SIG-M5 treated with dmso at 0.1 percent for 504 hours (cell line): ENCODE results near the gene MYH11.
"Not testable (repeated sequence)": the region's sequence is repeated elsewhere in the genome, so short reads cannot be mapped to it uniquely, and the experiment has no call there.

Experiments
- DNase-seq: peaks from one replicate; lab custom pipeline; 2025; ENCODE audit not compliant: unreplicated experiment; lab: John Stamatoyannopoulos, UW

Gene MYH11

DNA sequence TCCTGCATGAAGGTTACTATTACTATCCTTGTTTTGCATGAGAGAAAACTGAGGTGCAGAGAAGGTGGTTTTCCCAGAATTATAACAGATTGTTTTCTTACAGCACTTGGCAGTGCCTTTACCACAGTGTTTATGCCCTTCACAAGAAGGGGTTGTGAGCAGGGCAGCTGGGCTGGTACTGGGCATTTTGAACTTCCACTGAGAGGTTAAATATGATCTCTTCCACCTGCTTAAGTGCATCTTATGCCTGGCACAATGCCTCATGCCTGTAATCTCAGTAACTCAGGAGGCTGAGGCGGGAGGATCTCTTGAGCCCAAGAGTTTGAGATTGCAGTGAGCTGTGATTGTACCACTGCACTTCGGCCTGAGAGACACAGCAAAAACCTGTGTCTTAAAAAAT is 170.5 kb downstream of the MYH11 start:
- no peak for DNase-seq

DNA sequence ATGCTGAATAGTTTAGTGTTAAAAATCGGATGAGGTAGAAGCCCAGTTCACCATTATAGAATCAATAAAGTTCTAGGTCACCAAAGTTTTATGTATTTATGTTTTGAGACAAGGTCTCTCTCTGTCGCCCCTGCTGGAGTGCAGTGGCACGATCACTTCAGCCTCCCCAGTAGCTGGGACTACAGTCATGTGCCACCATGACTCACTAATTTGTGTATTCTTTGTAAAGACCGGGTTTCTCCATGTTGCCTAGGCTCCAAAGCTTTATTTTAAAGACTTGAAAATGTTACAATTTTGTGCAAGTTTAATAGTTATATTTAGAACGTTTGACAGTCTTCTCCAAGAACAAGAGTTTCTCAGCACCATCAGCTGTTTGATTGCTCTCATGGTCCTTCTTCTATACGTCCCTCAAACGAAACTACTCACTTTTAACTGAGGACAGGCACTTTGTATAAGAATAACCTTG is 174.7 kb downstream of the MYH11 start:
- DNase-seq = peak; percentile 66

DNA sequence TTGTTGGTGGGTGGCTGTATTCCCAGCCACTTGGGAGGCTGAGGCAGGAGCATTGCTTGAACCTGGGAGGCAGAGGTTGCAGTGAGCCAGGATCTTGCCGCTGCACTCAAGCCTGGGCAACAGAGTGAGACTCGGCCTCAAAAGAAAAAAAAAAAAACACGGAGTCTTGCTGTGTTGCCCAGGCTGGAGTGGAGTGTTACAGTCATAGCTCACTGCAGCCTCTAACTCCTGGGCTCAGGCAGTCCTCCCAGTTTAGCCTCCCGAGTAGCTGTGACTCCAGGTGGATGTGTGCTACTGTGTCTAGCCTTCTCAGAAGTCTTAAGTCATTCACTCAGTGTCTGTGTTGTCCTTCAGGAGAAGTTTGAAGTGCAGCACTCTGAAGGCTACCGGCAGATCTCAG is 179.4 kb downstream of the MYH11 start:
- DNase-seq = no peak

DNA sequence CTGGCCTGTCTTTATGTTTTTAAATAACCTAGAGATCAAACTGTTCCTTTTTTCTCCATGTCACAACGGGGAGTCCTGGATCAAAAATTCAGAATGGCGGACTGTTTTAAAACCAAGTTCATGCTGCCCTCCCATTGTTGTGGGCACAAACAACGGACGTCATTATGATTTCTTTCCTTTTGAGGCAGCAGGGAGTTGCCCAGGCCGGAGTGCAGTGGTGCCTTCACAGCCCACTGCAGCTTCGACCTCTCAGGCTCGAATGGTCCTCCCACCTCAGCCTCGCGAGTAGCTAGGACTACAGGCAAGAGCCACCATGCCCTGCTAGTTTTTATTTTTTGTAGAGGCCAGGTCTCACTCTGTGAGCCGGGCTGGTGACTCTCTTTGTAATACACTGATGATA is 180.3 kb downstream of the MYH11 start:
- DNase-seq = no peak

DNA sequence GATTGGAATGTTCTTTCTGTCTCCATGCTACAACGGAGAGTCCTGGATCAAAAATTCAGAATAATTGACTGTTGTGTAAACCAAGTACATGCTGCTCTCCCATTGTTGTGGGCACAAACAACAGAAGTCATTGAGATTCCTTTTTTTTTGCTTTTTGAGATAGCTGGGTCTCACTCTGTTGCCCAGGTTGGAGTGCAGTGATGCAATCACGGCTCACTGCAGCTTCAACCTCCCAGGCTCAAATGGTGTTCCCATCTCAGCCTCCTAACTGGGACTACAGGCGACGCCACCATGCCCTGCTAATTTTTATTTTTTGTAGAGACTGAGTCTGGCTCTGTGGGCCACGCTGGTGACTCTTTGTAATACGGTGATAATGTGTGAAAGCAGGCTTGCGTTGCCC is 182.3 kb downstream of the MYH11 start:
- no peak for DNase-seq

DNA sequence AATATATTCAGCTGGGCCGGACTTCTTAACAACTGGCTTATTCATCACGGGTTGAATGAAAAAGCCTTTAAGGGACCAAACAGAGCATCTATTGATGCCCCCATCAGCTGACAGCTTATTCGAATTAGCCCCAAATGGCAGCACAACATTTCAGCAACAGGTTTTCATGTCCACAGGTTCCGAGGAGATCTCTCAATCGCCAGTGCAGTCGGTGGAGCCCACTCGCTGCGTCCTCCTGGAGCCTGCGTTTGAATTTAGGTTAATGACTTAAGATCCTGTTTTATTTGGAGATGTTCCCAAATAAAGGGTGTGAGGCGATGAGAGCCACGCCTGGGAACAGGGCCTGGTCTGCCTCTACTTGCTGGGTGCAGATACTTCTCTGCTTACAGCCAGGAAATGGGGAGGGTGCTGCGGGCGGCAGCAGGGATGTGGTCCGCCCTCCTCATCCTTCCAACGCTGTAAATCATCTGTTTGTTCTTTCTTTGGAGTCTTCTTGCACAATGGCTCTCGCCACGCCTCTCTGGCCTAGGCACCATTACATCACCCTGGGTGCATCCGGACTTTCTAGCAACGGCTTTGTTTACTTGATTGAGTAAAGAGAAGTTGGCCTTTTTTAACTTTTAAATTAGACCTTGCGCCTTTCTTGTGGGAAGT is 184.2 kb downstream of the MYH11 start:
- DNase-seq = peak; percentile 98

DNA sequence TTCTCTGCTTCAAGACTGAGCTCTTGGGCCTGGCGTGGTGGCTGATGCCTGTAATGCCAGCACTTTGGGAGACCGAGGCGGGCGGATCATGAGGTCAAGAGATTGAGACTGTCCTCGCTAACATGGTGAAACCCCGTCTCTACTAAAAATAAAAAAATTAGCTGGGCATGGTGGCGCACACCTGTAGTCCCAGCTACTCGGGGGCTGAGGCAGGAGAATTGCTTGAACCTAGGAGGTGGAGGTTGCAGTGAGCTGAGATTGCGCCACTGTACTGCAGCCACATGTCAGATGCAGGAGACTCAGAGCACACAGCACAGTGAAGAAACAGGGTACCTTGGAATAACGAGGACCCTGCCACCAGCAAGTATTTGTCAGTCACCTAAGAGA is 184.7 kb downstream of the MYH11 start:
- not testable (repeated sequence) for DNase-seq

DNA sequence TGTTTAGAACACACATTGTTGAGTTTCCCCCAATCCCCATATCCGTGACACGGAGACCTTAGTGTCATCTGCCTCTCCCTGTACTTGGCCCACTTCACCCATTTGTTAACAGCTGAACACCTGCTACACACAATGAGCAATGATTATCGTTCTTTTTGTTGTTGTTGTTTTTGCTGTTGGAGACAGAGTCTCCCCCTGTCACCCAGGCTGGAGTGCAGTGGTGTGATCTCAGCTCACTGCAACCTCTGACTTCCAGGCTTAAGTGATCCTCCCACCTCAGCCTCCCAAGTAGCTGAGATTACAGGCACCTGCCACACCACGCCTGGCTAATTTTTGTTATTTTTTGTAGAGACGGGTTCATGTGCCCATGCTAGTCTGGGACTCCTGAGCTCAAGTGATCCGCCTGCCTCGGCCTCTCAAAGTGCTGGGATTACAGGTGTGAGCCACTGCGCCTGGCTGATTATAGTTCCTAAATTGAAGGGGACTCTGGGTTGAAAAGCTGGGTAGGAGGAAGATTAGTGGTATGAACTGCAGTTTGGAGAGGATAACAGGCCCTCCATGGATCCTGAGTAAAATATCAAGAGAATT is 185.2 kb downstream of the MYH11 start:
- no peak for DNase-seq

DNA sequence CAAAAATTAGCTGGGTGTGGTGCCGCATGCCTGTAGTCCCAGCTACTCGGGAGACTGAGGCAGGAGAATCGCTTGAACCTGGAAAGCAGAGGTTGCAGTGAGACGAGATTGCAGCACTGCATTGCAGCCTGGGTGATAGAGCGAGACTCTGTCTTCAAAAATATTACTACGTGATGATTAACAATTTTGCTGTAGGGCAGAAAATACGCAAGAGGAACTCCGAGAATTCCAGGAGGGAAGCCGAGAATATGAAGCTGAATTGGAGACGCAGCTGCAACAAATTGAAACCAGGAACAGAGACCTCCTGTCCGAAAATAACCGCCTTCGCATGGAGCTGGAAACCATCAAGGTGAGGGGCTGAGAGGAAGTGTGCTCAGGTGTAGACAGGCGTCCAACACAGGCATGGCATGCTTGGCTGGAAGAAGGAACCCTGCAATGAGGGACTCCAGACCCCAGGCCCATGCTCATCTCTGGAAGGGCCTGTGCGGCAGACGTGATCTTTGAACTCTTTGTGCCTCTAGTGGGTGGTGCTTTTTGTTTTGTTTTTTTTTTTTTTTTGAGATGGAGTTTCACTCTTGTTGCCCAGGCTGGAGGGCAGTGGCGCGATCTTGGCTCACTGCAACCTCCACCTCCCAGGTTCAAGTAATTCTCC is 189.6 kb downstream of the MYH11 start:
- no peak for DNase-seq

DNA sequence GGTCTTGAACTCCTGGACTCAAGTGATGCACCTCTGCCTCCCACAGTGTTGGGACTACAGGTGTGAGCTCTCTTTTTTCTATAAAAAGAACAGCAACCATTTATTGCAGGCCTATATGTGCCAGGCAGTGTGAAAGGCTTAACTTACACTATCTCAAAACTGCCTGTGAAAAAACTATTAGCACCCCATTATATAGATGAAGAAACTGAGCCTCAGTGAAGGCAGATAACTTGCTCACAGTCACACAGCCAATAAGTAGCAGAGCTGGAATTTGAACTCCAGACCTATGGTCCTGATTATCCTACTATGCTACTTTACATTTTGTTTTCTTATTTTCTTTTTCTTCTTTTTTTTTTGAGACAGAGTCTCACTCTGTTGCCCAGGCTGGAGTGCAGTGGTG is 191.7 kb downstream of the MYH11 start:
- no peak for DNase-seq

DNA sequence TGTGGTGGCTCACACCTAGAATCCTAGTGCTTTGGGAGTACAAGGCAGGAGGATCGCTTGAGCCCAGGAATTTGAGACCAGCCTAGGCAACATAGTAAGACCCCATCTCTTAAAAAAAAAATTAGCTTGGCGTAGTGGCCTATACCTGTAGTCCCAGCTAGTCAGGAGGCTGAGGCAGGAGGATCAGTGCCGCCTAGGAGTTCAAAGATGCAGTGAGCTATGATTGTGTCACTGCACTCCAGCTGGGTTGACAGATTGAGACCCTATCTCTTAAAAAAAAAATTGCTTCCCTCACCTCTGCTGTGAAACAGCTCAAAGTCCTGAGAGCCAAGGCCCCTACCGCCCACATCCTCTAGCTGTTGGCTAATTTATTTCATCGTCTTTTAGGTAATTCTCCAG is 196.6 kb downstream of the MYH11 start:
- DNase-seq = no peak

DNA sequence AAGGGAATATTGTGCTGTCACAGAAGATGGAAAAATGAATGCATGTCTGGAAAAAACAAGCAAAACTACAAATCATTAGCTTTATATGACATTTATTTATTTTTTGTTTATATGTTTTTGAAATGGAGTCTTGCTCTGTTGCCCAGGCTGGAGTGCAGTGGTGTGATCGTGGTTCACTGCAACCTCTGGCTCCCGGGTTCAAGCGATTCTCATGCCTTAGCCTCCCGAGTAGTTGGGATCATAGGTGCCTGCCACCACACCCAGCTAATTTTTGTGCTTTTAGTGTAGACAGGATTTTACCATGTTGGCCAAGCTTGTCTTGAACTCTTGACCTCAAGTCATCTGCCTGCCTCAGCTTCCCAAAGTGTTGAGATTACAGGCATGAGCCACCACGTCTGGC is 198.3 kb downstream of the MYH11 start:
- DNase-seq = no peak

DNA sequence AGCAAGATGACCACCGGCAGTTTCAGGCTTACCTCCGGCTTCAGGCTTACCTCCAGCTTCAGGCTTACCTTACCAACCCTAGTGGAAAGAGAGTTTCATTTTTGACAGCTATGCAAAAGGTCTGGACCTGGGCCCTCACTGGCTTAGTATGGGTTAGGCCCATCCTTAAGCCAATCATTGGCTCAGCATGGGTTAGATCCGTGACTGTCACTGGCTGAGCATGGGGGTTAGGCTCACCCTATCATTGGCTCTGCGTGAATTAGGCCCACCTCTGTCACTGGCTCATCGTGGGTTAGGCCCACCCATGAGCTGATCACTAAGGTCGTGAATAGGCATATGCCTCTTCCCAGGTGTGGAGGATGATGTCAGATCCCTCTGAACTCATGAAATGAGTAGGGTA is 198.7 kb downstream of the MYH11 start:
- no peak for DNase-seq

DNA sequence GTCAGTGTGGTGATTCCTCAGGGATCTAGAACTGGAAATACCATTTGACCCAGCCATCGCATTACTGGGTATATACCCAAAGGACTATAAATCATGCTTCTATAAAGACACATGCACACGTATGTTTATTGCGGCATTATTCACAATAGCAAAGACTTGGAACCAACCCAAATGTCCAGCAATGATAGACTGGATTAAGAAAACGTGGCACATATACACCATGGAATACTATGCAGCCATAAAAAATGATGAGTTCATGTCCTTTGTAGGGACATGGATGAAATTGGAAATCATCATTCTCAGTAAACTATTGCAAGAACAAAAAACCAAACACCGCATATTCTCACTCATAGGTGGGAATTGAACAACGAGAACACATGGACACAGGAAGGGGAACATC is 201.3 kb downstream of the MYH11 start:
- DNase-seq = not testable (repeated sequence)

DNA sequence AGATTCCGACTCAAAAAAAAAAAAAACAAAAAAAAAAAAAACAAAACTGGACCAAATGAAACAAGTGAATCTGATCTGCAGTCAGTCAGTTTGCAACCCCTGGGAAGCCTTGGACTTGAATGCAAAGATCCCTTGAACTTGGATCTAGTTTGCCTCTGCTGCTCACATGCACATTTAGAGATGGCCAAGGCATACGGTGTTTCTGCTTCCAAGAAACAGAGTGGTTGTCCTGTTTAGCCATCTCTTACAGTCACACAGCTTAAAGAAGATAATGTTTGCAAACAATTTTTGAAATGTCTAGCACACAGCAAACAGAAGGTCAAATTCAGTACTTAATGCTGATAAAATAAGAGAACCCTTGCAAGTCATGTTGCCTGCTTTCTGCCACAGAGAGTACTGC is 202.2 kb downstream of the MYH11 start:
- no peak for DNase-seq

DNA sequence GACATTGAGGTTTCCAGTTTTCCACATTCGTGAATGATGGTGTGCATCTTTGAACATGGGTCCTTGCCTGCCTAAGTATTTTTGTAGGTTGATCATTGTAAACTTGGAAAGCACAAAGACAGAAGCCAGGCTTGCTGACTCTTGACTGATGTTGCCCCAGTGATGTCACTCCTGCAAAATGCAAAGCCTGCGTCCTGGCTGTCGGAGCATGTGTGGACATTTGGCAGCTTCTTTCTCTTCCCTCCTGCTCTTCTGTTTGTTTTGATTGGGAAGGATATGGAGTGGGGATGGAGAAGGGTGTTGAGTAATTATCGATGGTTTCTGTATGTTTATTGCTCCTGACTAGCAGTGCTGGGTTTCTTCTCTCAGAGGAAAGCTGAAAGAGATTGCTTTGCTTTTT is 203.6 kb downstream of the MYH11 start:
- DNase-seq = no peak
